ENCODE results near the gene RNF20.
"Not testable (repeated sequence)": the region's sequence is repeated elsewhere in the genome, so short reads cannot be mapped to it uniquely, and the experiment has no call there.

RNF20 gene

DNA sequence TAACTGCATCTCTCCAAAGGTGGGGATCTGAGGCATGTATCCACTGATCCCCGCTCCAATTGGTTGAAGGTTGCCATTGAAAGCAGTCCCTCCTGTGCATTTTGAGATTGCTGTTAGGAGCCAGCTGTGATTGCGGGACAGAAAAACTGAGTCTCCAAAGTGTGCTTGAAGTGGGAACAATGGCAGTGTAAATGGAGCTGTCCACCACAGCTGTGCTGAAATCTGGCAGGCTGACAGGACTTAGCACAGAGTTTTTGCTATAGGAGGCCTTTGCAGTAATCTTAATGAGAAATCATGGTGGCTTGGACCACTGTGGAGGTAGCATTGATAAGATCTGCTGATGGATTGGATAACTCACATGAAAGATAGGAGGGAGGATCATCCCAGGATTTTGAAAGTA, 3.3 kb downstream of the RNF20 start:
- DNase-seq, result peak; percentile 31

DNA sequence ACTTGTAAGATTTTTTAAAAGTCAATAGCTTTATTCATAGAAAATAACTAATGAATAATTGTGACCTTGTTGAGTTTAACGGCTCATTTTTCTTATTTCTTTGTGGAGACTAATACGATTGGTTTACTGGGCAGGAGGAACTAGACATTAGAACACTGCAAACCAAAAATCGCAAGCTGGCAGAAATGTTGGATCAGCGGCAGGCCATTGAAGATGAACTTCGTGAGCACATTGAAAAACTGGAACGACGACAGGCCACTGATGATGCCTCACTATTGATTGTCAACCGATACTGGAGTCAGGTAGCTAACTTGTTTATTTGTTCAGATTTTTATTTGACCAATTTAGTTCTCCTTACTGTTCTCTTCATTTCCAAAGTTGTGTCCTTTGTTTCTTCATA, 6.4 kb downstream of the RNF20 start:
- no peak for DNase-seq

DNA sequence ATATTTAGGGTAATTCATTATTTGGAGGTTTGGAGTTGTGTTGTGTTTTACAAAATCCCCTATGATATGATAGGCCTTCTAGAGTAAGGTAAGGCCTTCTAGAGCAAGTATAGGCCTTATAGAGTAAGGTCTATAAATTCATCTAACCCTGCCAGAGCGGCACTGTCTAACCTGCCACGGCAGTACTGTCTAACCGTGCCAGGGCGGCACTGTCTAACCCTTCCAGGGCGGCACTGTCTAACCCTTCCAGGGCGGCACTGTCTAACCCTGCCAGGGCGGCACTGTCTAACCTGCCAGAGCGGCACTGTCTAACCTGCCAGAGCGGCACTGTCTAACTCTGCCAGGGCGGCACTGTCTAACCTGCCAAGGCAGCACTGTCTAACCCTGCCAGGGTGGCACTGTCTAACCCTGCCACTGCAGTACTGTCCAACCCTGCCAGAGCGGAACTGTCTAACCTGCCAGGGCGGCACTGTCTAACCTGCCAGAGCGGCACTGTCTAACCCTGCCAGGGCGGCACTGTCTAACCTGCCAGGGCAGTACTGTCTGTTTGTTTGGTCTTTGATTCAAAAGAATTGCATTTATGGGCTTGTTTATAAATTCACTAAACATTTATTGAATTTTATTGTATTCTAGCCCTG, 9.6 kb downstream of the RNF20 start:
- DNase-seq, result no peak

DNA sequence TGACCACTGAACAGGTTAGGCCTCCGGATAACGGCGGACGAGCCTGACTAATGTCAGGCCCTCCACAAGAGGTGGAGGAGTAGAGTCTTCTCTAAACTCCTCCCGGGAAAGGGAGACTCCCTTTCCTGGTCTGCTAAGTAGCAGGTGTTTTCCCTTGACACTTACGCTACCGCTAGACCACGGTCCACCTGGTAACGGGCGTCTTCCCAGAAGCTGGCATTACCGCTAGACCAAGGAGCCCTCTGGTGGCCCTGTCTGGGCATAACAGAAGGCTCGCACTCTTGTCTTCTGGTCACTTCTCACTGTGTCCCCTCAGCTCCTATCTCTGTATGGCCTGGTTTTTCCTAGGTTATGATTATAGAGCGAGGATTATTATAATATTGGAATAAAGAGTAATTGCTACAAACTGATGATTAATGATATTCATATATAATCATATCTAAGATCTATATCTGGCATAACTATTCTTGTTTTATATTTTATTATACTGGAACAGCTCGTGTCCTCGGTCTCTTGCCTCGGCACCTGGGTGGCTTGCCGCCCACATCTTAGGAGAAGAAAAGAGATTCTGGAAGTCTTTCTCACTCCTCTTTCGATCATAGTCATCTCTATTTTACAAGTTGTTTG, 15.9 kb downstream of the RNF20 start:
- DNase-seq, result not testable (repeated sequence)

DNA sequence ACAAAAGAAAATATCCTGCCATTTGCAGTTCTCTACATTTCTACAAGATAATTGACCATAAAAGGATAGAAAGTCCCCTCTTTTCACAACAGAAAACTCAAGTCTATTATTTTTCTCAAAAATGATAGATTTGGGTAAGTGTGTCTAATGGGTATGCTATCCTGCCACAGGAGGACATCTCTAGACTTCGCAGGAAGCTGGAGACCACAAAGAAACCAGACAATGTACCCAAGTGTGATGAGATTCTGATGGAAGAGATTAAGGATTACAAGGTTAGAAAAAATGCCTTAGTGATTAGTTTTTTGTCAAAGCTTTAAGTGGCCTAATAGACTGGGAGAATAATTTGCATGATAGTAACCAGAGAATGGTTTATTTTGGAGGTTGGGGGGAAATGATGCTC, 28.1 kb downstream of the RNF20 start:
- no peak for DNase-seq

DNA sequence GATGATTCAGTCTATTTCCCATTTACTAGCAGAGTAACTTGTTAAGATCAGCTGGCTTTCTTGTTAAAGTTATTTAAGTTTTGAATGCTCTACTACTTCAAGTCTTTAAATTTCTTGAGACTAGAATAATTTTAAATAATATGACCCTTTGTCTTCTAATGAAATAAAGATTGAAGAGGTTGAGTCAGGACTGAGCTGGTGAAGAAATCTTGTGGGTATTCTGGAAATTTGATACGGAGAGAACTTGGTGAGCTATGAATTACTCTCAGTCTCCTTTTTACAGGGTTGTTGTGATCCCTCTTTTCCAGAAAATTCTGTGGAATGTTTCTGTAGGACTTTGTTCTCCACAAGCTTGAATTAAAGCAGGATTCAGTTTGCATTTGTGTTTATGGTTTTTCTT, 29.3 kb downstream of the RNF20 start:
- DNase-seq, result no peak

DNA sequence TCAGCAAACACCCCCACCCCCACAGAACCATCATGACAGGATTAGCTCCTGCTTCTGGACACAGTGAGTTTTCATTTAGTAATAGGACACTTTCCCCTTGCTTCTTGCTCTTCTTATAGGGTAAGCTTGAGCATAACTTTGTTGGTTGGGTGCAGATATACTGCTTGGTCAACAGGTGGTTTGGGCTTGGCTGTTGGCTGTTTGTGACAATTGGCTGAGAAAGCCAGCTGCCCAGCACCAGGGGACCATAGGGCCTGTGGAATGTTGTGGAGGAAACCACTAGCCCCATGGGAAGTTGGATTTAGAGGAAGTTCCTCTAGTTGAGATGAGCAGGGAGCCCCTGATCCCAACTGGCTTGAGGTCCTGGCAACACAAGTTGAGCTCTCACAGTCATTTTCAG, 30.6 kb downstream of the RNF20 start:
- DNase-seq, result no peak

DNA sequence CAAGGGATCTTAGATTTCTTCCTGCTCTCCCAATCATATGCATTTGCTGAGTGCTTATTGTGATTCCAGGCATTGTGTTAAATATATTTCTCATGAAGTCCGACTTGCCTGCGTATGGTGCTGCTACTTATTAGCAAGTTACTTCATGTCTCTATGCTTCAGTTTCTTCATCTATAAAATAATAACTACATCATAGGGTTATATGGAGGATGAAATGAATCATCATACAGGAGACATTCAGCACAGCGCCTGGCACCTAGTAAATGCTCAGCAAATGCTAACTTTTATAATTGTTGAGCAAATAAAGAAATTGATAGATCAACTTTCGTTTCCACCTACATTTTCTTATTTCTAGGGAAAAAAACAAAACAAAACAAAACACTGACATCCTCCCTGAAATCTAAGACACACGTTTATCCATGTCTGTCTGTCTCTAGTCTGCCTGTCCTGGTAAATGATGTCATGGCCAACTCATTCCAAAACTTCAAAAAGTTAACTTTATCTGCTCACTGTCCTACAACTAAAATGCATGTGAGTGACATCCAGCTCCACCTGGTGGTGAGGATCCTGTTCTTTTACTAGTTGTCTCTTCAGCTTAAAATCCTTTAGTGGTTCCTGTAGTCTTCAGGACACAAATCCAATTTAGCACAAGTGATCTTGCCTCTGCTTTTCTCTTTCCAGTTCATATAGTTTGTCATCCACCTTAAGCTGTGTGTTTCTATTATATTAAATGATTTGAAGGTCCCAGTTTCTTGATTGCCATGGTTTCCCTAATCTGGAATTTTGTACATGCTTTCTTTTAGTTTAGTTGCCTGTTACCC, 33.5 kb downstream of the RNF20 start:
- DNase-seq, result peak; percentile 48

DNA sequence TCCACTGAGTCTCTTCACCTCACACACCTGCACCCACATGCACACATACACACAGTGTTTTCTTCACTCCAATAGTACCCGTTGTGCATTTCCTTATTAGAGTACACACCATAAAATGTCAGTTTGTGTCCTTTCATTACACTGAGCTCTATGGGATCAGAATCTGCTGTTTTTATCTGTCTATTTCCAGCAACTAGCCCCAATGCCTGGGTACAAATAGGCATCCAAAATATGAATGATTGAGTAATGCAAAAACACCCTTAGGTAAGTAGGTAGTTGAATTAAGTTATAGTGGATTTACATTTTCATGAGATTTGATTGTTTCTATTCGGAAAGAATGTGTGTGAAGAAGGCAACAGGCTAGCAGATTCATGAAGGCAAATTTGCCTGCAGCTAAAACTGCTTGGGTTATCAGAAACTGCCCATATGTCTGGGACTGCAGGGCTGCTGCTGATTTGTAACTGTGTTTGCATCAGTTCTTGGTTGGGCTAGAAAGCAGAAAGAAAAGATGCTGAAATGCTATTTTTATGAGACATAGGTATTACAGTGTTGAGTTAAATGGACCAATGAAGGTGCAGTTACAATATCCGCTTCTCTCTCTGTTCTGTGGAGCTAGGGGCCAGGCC, 34.2 kb downstream of the RNF20 start:
- no peak for DNase-seq

DNA sequence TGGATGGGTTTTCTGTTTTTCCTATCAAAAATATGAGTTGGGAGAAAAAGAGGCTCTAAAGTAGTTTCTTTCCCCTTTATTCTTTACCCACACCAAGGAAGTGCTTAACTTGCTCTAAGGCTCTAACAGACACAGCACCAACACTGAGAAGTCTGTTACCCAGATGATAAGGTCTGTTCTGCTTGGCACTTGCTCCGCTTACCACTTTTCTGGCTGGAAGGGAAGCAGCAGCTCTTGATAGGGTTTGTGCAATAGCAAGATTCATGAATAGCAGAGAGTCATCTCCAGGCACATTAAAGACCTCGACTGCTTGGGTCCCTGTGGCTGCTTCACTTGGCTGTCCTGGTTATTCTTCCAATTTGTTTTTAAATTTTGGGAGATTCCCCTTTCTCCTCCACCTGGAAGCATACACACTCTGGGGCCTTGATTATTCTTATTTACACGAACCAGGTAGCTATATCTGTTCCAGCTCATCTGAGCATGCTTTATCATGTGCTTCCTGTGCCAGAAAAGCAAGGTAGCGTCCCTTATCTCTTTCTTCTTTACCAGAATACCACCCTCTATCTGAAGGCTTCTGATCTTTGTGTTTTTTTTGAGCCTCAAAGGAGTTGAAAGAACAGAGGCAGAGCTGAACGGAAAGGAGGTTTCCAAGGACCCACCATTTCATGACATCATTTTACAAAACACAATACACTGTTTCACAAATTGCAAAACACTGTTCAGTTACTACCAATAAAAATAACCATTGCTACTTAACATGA, 36.3 kb downstream of the RNF20 start:
- DNase-seq, result no peak

DNA sequence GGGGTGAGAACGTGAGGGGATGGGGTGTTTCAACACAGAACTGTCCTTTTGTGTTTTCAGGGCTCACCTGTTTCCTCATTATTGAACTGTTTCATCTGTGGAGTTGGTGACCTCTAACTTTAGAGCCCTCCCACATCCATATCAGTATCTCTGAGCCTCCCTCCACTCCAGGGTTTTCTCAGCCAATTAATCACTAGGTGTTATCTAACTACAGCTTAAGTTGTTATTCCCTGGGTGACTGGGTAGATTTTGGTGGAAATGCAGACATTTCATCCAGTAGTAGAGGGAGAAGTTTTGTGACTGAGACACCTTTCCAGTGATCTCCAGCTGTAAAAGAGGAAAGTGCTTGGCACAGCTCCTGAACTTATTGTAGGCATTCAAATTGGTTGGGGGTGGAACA, 37.5 kb downstream of the RNF20 start:
- no peak for DNase-seq

DNA sequence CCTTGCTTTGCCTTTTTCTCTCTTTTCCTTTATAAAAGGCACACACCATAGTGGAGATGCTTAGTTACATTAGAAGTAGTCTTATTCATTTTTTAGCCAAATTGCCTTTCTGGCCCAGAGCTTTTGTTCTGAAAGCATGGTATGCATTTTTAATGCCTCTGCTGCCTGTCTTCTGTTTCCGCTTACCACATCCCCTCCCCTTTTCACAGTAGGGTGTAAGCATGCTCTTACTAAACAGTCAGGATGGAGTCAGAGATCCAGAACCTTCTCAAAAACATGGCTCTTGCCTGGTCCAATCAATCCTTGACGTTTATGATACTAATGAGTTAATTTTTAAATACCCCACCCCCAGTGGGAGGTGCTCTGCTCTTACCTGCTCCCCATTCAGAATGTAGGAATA, 38.7 kb downstream of the RNF20 start:
- DNase-seq, result peak; percentile 51

DNA sequence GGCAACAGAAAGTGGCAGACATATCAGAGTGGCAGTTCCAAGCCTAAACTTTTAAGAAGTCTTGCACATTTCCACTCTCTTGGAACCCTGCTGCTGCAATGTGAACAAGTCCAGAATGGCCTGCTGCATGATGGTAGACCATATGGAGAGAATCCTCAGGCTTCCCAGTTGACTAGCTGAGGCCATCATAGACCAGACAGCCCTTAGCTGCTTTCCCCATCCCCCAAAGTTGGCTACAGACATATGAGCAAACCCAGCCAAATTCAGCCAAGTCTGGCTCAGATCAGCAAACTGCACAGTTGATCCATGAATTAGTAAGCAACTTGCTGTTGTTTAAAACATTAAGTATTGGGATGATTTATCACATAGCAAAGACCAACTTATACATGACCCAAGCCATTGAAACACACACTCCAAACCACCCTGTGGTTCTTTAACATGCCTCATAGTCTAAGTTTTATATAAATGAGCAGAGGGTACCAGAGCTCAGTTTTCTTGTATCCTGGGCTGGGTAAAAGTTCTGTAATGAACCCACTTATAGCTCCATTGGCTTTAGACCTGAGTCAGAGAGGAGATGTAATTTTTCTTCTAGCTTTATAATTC, 41.2 kb downstream of the RNF20 start:
- DNase-seq, result no peak

DNA sequence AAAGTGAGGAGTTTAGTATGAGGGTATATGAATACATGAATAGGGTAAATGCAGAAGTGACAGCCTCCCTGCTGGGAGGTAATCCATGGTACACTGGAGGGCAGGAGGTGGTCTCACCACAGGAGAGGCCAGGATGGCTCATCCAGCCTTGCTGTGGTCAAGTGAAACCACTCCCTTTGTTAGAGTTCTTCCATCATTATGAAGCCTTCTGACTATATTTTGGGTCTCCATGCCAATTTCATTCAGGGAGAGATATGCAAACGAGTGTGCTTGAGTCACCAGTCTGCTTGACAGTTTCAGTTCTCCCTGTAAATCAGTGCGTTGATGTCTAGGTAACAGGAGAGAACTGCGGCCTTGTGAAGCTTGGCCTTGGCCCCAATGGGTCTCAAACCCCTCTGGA, 44.7 kb downstream of the RNF20 start:
- peak; percentile 14 for DNase-seq

DNA sequence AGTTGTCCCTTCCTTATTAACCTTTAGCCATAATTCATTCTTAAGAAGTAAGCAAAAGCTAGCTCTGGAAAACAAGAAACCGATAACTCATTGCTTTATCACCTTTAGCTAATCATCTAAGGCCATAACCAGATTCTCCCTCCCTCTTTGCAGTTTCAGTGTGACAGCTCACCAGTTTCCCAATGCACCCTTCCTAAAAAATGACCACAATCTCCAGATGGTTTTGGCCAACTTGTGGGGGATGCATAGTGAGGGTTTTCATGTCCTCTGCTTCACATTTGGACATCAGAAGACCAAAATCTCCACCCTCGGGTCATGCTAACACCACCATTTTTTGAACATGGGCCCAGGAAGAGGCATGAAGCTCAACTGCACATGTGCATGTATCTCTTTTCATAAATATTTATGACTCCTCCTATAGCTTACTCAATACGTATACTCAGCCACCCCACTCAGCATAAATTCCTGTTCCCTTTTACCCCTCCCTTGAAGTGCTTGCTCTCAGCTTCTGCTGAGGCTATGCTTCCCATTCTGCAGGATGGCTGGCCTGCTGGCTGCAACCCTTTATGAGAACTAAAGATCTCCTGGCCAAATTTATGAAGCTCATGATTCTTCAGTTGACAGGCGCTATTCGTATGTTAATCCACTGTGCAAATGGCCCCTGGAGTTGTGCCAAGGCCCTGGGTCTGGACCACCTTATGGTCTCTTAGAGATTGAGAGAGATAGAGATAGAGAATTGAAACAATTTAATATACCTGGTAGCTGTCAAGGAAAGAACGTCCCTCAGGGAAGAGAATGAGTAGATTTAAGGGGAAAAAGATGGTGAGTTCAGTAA, 46.3 kb downstream of the RNF20 start:
- DNase-seq, result no peak

DNA sequence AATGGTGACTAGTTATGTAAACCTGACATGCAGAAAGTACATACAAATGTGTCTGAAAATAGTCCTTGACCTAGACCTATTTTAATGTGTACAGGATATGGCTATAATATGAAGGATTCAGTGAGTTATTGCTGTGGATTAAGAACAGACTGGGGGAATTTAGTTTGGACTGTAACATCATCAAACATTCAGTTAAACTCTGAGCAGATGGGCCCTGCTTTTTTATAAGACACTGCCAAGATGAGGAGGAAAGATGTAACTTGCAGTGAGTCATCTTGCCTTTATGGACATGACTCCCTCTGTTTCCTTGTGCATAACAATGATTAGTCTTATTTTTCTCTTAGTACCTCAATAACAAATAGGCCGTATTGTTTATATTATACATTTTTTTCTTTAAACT, 48.9 kb downstream of the RNF20 start:
- DNase-seq, result peak; percentile 63

DNA sequence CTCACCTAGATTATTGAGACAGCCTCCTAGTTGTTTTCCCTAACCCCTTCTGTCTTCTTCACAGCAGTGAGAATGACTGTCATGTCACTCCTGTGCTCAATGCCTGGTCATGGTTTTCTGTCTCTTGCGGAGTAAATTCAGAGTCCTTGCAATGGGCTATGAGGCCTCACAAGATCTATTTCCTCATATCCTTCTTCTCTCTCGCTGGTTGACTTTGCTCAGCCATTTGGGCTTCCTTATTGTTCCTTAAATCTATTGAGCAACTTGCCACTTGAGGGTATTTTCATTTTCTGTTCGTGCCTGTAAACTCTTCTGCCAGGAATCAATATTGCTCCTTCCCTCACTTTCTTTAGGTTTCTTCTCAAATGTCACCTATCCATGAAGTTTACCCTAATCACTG, 52.1 kb downstream of the RNF20 start:
- DNase-seq, result no peak

DNA sequence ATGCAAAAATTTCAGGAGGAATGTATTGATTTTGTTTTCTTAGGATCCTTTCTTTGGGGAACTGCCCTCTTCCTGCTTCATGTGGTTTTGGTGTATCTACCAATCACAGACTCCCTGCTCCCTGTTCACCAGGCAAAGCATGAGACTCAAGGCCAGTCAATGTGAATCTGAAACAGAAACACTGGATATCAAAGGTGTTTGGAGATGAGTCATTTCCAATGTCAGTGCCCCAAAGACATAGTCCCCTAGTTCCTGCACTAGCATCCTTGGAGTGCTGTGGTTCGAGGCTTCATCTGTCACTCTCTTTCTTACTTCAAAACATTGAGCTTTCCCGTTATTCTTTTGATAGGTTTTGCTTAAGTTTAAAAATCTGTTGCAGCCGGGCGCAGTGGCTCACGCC, 53.0 kb downstream of the RNF20 start:
- DNase-seq, result no peak

DNA sequence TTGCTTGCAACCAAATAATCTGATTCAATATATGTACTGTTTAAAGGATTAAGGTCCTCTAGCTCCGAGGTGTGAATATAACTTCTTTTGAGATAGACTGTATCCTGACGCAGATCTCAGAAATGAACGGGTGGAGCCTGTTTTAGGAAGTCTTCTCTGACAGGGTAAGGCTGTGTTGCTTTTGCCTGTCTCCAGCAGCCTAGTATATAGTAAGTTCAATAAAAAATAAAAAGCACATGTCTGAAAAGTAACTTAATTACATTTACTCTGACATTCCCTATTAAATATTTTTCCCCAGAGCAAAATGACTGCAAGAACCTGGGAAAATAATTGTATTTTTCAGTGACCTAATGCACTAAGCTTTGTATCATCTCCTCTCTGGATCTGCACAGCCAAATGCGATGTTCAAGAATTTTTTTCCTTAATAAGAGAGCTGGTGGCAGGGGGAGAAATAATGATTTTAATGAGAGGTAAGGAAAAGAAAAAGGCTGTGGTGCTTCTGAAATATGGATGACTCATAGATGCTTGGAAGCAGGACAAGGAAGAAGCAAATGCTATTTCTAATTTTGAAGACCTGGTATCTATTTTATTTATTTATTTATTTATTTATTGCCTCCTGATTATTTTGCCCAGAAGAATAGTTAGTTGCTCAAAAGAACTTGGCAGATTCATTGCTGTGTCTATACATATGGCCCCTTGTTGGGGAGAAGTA, 53.8 kb downstream of the RNF20 start:
- DNase-seq, result no peak

DNA sequence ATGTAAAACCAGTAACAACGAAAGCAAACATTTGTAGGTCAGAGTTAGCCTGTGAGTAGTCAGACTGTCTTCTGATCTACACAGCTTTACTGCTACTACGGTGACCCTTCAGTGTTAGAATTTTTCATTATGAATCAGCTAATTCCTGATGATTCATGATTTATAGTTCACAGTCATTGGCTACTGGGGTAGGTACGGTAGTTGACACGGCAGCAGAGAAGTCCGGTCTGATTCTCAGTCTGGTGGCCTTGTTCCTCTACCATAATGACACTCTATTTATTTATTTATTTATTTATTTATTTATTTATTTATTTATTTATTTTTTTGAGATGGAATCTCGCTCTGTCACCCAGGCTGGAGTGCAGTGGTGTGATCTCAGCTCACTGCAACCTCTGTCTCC, 56.4 kb downstream of the RNF20 start:
- peak; percentile 71 for DNase-seq

DNA sequence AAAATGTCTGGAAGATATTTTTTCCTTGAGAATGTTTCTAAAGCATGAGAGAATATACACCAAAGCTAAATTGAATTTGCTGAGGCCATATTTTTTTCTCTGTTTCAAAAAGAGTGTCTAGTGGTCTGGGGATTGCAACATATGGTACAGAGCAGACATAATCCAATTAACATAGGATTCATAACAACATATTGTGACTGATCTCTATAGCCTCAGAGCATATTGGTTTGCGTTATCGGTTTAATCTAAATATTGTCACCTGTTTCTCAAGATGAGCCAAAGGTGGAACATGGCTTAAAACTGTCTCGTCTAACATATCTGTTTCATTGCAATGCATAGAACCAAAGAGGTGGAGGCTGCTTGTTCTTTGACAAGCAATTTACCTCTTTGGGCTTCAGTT, 57.2 kb downstream of the RNF20 start:
- DNase-seq, result no peak
